Stimulated activated CD8-positive, alpha-beta memory T cell treated with anti-CD3 and anti-CD28 coated beads, Interleukin-4, amount 100 ng/mL, for 24 hours (primary cell): ENCODE data around the gene ECI2.

Source experiments
- DNase-seq: peaks from one replicate; pipeline ENCODE4 v3.0.0-alpha.2; 2020; ENCODE audit warnings: low read depth

Gene ECI2

GRCh38 chr6:4134841-4135664 is at the start of gene ECI2:
TSS of gene ECI2 (minus strand) at chr6:4135575. CDS start at chr6:4135560, 15 bp downstream.
- DNase-seq: peak; percentile 24

- DNase-seq: no peak
Observed at GRCh38 chr6:4180652-4181255, 45.4 kb upstream of the ECI2 start.

GRCh38 chr6:4179960-4180651 is 44.7 kb upstream of the ECI2 start:
- DNase-seq: no peak

GRCh38 chr6:4178737-4179333 is 43.5 kb upstream of the ECI2 start:
- no peak for DNase-seq

- no peak for DNase-seq
Observed at GRCh38 chr6:4176907-4177306, 41.5 kb upstream of the ECI2 start.

- no peak for DNase-seq
Observed at GRCh38 chr6:4174042-4174441, 38.7 kb upstream of the ECI2 start.

GRCh38 chr6:4172368-4172767 is 37.0 kb upstream of the ECI2 start:
- DNase-seq: no peak

- DNase-seq: no peak
Observed at GRCh38 chr6:4170297-4170696, 34.9 kb upstream of the ECI2 start.

- DNase-seq: no peak
Observed at GRCh38 chr6:4169028-4169789, 33.8 kb upstream of the ECI2 start.

GRCh38 chr6:4167833-4168232 is 32.5 kb upstream of the ECI2 start:
- no peak for DNase-seq

GRCh38 chr6:4167123-4167522 is 31.7 kb upstream of the ECI2 start:
- no peak for DNase-seq

GRCh38 chr6:4164456-4164855 is 29.1 kb upstream of the ECI2 start:
- no peak for DNase-seq

- no peak for DNase-seq
Observed at GRCh38 chr6:4164117-4164442, 28.7 kb upstream of the ECI2 start.

GRCh38 chr6:4163408-4164116 is 28.2 kb upstream of the ECI2 start:
- DNase-seq: no peak

- no peak for DNase-seq
Observed at GRCh38 chr6:4162370-4162769, 27.0 kb upstream of the ECI2 start.

GRCh38 chr6:4159491-4159890 is 24.1 kb upstream of the ECI2 start:
- no peak for DNase-seq

GRCh38 chr6:4157506-4157905 is 22.1 kb upstream of the ECI2 start:
- no peak for DNase-seq

GRCh38 chr6:4155848-4156466 is 20.6 kb upstream of the ECI2 start:
- DNase-seq: peak; percentile 59

- no peak for DNase-seq
Observed at GRCh38 chr6:4153514-4153985, 18.2 kb upstream of the ECI2 start.

GRCh38 chr6:4145083-4145482 is 9.7 kb upstream of the ECI2 start:
- DNase-seq: no peak

- DNase-seq: no peak
Observed at GRCh38 chr6:4139272-4139671, 3.9 kb upstream of the ECI2 start.
